ENCODE measurements around the gene PRMT2.

The PRMT2 gene

GRCh38 chr21:46635324-46636180, at the start of gene PRMT2:
Gene PRMT2, plus strand, starts transcription at chr21:46635674. Its CDS starts 1,278 bp downstream, at chr21:46636952.
- peak; percentile 97 for DNase-seq

- no peak for DNase-seq
Observed at GRCh38 chr21:46594276-46594675, 41.2 kb upstream of the PRMT2 start.

GRCh38 chr21:46596201-46596600, 39.3 kb upstream of the PRMT2 start:
- DNase-seq = no peak

- DNase-seq = no peak
Observed at GRCh38 chr21:46597031-46597430, 38.4 kb upstream of the PRMT2 start.

GRCh38 chr21:46597896-46598343, 37.6 kb upstream of the PRMT2 start:
- DNase-seq = no peak

GRCh38 chr21:46598581-46599572, 36.6 kb upstream of the PRMT2 start:
- DNase-seq = no peak

- no peak for DNase-seq
Observed at GRCh38 chr21:46600305-46600704, 35.2 kb upstream of the PRMT2 start.

- no peak for DNase-seq
Observed at GRCh38 chr21:46600978-46601377, 34.5 kb upstream of the PRMT2 start.

- no peak for DNase-seq
Observed at GRCh38 chr21:46603228-46603627, 32.2 kb upstream of the PRMT2 start.

GRCh38 chr21:46604329-46604974, 31.0 kb upstream of the PRMT2 start:
- DNase-seq = no peak

- no peak for DNase-seq
Observed at GRCh38 chr21:46604975-46605766, 30.3 kb upstream of the PRMT2 start, which contains the start of gene S100B. Gene S100B, minus strand, starts transcription at chr21:46605082. Its CDS starts 2,667 bp downstream, at chr21:46602415.

- peak; percentile 53 for DNase-seq
Observed at GRCh38 chr21:46605767-46606426, 29.6 kb upstream of the PRMT2 start.

- no peak for DNase-seq
Observed at GRCh38 chr21:46606427-46606813, 29.1 kb upstream of the PRMT2 start.

GRCh38 chr21:46607636-46608035, 27.8 kb upstream of the PRMT2 start:
- DNase-seq = no peak

GRCh38 chr21:46608672-46609111, 26.8 kb upstream of the PRMT2 start:
- no peak for DNase-seq

- no peak for DNase-seq
Observed at GRCh38 chr21:46610018-46610701, 25.3 kb upstream of the PRMT2 start.

GRCh38 chr21:46613391-46613790, 22.1 kb upstream of the PRMT2 start:
- no peak for DNase-seq

GRCh38 chr21:46616050-46616449, 19.4 kb upstream of the PRMT2 start:
- DNase-seq = no peak

GRCh38 chr21:46616656-46617055, 18.8 kb upstream of the PRMT2 start:
- DNase-seq = no peak

- no peak for DNase-seq
Observed at GRCh38 chr21:46617267-46618051, 18.0 kb upstream of the PRMT2 start.

All from stimulated activated CD8-positive, alpha-beta memory T cell treated with anti-CD3 and anti-CD28 coated beads, Interleukin-4, amount 100 ng/mL, for 48 hours (primary cell).